ENCODE measurements around the gene MAP1LC3B. TPM values are rescaled to one million over a fixed set of nuclear protein-coding genes. Genes with fewer than 3 reads are reported as not detected.
"Not testable (repeated sequence)": the region's sequence is repeated elsewhere in the genome, so short reads cannot be mapped to it uniquely, and the experiment has no call there.

MAP1LC3B gene
- polyA plus RNA-seq, 1 donor = 44.7 TPM

- peaks cover 21% of the 10 kb centered on the region for H3K4me1 ChIP-seq (ENCODE audit: control insufficient read depth, insufficient read depth, low read length)
- 0% methylated on average over 2 of the region's 17 CpGs for WGBS (ENCODE audit: insufficient coverage, low lambda C conversion rate)
- H3K9me3 ChIP-seq (ENCODE audit: control insufficient read depth, low read depth, low read length) = no peaks in the 10 kb centered on the region
- H3K4me3 ChIP-seq (ENCODE audit: low read length) = peak overlapping the region; percentile 63
- peak in 1 of 2 donors; percentile 43 for DNase-seq
- H3K27me3 ChIP-seq (ENCODE audit: control insufficient read depth, insufficient read depth, low read length) = no peaks in the 10 kb centered on the region
- peak overlapping the region; percentile 82 for H3K27ac ChIP-seq (ENCODE audit: low read length)
- H3K36me3 ChIP-seq (ENCODE audit: control insufficient read depth, insufficient read depth, low read length) = no peaks in the 10 kb centered on the region
Measured at GRCh38 chr16:87382023-87382785, 9.9 kb upstream of the MAP1LC3B start.

- Histone ChIP-seq H3K27ac (ENCODE audit: low read length) (peak within 1 kb of the TSS; percentile 91), H3K9me3 (ENCODE audit: control insufficient read depth, low read depth, low read length) (no peaks in the 10 kb centered on the region), H3K27me3 (ENCODE audit: control insufficient read depth, insufficient read depth, low read length) (no peaks in the 10 kb centered on the region), H3K4me1 (ENCODE audit: control insufficient read depth, insufficient read depth, low read length) (peaks cover 30% of the 10 kb centered on the region), H3K4me3 (ENCODE audit: low read length) (peak within 1 kb of the TSS; percentile 78), H3K36me3 (ENCODE audit: control insufficient read depth, insufficient read depth, low read length) (no peaks in the 10 kb centered on the region)
- DNase-seq = peak; percentile 78 to 84
- no CpG with 5 or more reads among the region's 92 CpGs for WGBS (ENCODE audit: insufficient coverage, low lambda C conversion rate)
Measured at GRCh38 chr16:87383505-87384161, 8.5 kb upstream of the MAP1LC3B start, which contains the start of gene FBXO31. TSS of gene FBXO31 (minus strand) at chr16:87383776. CDS start at chr16:87383744, 32 bp downstream.

- H3K27ac ChIP-seq (ENCODE audit: low read length) = peak overlapping the region; percentile 91
- H3K9me3 ChIP-seq (ENCODE audit: control insufficient read depth, low read depth, low read length) = no peaks in the 10 kb centered on the region
- H3K27me3 ChIP-seq (ENCODE audit: control insufficient read depth, insufficient read depth, low read length) = no peaks in the 10 kb centered on the region
- peaks cover 30% of the 10 kb centered on the region for H3K4me1 ChIP-seq (ENCODE audit: control insufficient read depth, insufficient read depth, low read length)
- WGBS (ENCODE audit: insufficient coverage, low lambda C conversion rate) = no CpG with 5 or more reads among the region's 64 CpGs
- no peaks in the 10 kb centered on the region for H3K36me3 ChIP-seq (ENCODE audit: control insufficient read depth, insufficient read depth, low read length)
- H3K4me3 ChIP-seq (ENCODE audit: low read length) = peak overlapping the region; percentile 78
- DNase-seq = no peak
Measured at GRCh38 chr16:87384162-87384874, 7.8 kb upstream of the MAP1LC3B start.

GRCh38 chr16:87384875-87385167 is 7.3 kb upstream of the MAP1LC3B start:
- not testable (repeated sequence) for H3K9me3 ChIP-seq (ENCODE audit: control insufficient read depth, low read depth, low read length); H3K27me3 ChIP-seq (ENCODE audit: control insufficient read depth, insufficient read depth, low read length); DNase-seq; H3K36me3 ChIP-seq (ENCODE audit: control insufficient read depth, insufficient read depth, low read length)
- peaks cover 30% of the 10 kb centered on the region for H3K4me1 ChIP-seq (ENCODE audit: control insufficient read depth, insufficient read depth, low read length)
- peak overlapping the region; percentile 78 for H3K4me3 ChIP-seq (ENCODE audit: low read length)
- peak overlapping the region; percentile 91 for H3K27ac ChIP-seq (ENCODE audit: low read length)
- no CpG with 5 or more reads among the region's 12 CpGs for WGBS (ENCODE audit: insufficient coverage, low lambda C conversion rate)

GRCh38 chr16:87387942-87388817 is 4.0 kb upstream of the MAP1LC3B start:
- H3K4me1 ChIP-seq (ENCODE audit: control insufficient read depth, insufficient read depth, low read length) = peaks cover 25% of the 10 kb centered on the region
- DNase-seq = peak; percentile 99 to 100
- H3K36me3 ChIP-seq (ENCODE audit: control insufficient read depth, insufficient read depth, low read length) = no peaks in the 10 kb centered on the region
- no CpG with 5 or more reads among the region's 18 CpGs for WGBS (ENCODE audit: insufficient coverage, low lambda C conversion rate)
- peak overlapping the region; percentile 99 for H3K27ac ChIP-seq (ENCODE audit: low read length)
- peak overlapping the region; percentile 11 for H3K4me3 ChIP-seq (ENCODE audit: low read length)
- no peaks in the 10 kb centered on the region for H3K9me3 ChIP-seq (ENCODE audit: control insufficient read depth, low read depth, low read length)
- no peaks in the 10 kb centered on the region for H3K27me3 ChIP-seq (ENCODE audit: control insufficient read depth, insufficient read depth, low read length)

GRCh38 chr16:87388818-87389134 is 3.4 kb upstream of the MAP1LC3B start:
- Histone ChIP-seq H3K27ac (ENCODE audit: low read length) (peak overlapping the region; percentile 99), H3K27me3 (ENCODE audit: control insufficient read depth, insufficient read depth, low read length) (no peaks in the 10 kb centered on the region), H3K4me1 (ENCODE audit: control insufficient read depth, insufficient read depth, low read length) (peaks cover 30% of the 10 kb centered on the region), H3K9me3 (ENCODE audit: control insufficient read depth, low read depth, low read length) (no peaks in the 10 kb centered on the region), H3K4me3 (ENCODE audit: low read length) (no peak overlapping the region), H3K36me3 (ENCODE audit: control insufficient read depth, insufficient read depth, low read length) (no peaks in the 10 kb centered on the region)
- no peak for DNase-seq
- WGBS (ENCODE audit: insufficient coverage, low lambda C conversion rate) = no CpG with 5 or more reads among the region's 1 CpG

GRCh38 chr16:87389245-87389644 is 2.9 kb upstream of the MAP1LC3B start:
- H3K4me3 ChIP-seq (ENCODE audit: low read length) = no peak overlapping the region
- no CpG with 5 or more reads among the region's 5 CpGs for WGBS (ENCODE audit: insufficient coverage, low lambda C conversion rate)
- H3K27me3 ChIP-seq (ENCODE audit: control insufficient read depth, insufficient read depth, low read length) = no peaks in the 10 kb centered on the region
- no peak for DNase-seq
- H3K9me3 ChIP-seq (ENCODE audit: control insufficient read depth, low read depth, low read length) = no peaks in the 10 kb centered on the region
- peaks cover 33% of the 10 kb centered on the region for H3K4me1 ChIP-seq (ENCODE audit: control insufficient read depth, insufficient read depth, low read length)
- H3K27ac ChIP-seq (ENCODE audit: low read length) = peak overlapping the region; percentile 99
- H3K36me3 ChIP-seq (ENCODE audit: control insufficient read depth, insufficient read depth, low read length) = no peaks in the 10 kb centered on the region

- H3K27ac ChIP-seq (ENCODE audit: low read length) = not testable (repeated sequence)
Measured at GRCh38 chr16:87389914-87390313, 2.2 kb upstream of the MAP1LC3B start.

GRCh38 chr16:87390641-87391323 is 1.4 kb upstream of the MAP1LC3B start:
- no peaks in the 10 kb centered on the region for H3K27me3 ChIP-seq (ENCODE audit: control insufficient read depth, insufficient read depth, low read length)
- H3K4me3 ChIP-seq (ENCODE audit: low read length) = no peak overlapping the region
- H3K9me3 ChIP-seq (ENCODE audit: control insufficient read depth, low read depth, low read length) = no peaks in the 10 kb centered on the region
- peak overlapping the region; percentile 93 for H3K27ac ChIP-seq (ENCODE audit: low read length)
- H3K4me1 ChIP-seq (ENCODE audit: control insufficient read depth, insufficient read depth, low read length) = peaks cover 31% of the 10 kb centered on the region
- 100% methylated on average over 1 of the region's 24 CpGs for WGBS (ENCODE audit: insufficient coverage, low lambda C conversion rate)
- no peak for DNase-seq
- peaks cover 2% of the 10 kb centered on the region for H3K36me3 ChIP-seq (ENCODE audit: control insufficient read depth, insufficient read depth, low read length)

More at GRCh38 chr16:87389914-87390313, 2.2 kb upstream of the MAP1LC3B start:
- WGBS (ENCODE audit: insufficient coverage, low lambda C conversion rate) = no CpG with 5 or more reads among the region's 9 CpGs
- peaks cover 31% of the 10 kb centered on the region for H3K4me1 ChIP-seq (ENCODE audit: control insufficient read depth, insufficient read depth, low read length)
- not testable (repeated sequence) for H3K9me3 ChIP-seq (ENCODE audit: control insufficient read depth, low read depth, low read length); H3K27me3 ChIP-seq (ENCODE audit: control insufficient read depth, insufficient read depth, low read length); DNase-seq; H3K36me3 ChIP-seq (ENCODE audit: control insufficient read depth, insufficient read depth, low read length); H3K4me3 ChIP-seq (ENCODE audit: low read length)
